Spleen (tissue), 7 donors: ENCODE results near the gene GLTPD2.
A peak's percentile ranks its signal among the peaks of the same experiment; 100 is the strongest.

ENCODE experiments used
- CTCF ChIP-seq, 11 experiments: fragments of 200-600 bp in 7 of 11; fragments of 450-650 bp in 4 of 11; sonication (generic) in 4 of 11; IDR thresholded peaks in 8 of 11; conservative IDR thresholded peaks in 3 of 11; 1 replicate in 7 of 11; 2 replicates in 4 of 11; pipeline versions ENCODE4 v1.4.0 to v1.8.0; 2016 to 2021; ENCODE audit warnings: antibody characterized with exemption in 11 of 11, inconsistent platforms in 4 of 11, mild to moderate bottlenecking in 1 of 11
- POLR2AphosphoS5 ChIP-seq, 3 donors: sonication (generic); formaldehyde crosslinking; IDR thresholded peaks; one replicate each; pipeline ENCODE4 v1.5.1; 2017; ENCODE audit warnings: antibody characterized with exemption in 3 of 3
- donor health status: DM: no; HTN: no; CAD: no; lungs with moderate emphysema.
- donor health status: DM: no; HTN: no; CAD: no.
- donor health status: DM: no; HTN: no; CAD: no.

- TF ChIP-seq CTCF (IDR thresholded peaks at IDR 0.05 in 8 of 11, conservative IDR thresholded peaks at IDR 0.05 in 3 of 11) = peak in 2 of 11 experiments; percentile 4 to 14
- peak; percentile 91 to 94 (median 93) for TF ChIP-seq POLR2AphosphoS5 (IDR thresholded peaks at IDR 0.05)
Measured at GRCh38 chr17:4833178-4833940, 44.6 kb downstream of the GLTPD2 start, which contains the start of gene MINK1.
